IPS DF 6.9 (cell line): ENCODE measurements around the gene DNAJA2.
A peak's percentile ranks its signal among the peaks of the same experiment; 100 is the strongest.
"Not testable (repeated sequence)": the region's sequence is repeated elsewhere in the genome, so short reads cannot be mapped to it uniquely, and the experiment has no call there.

Experiments used
- DNase-seq: peaks from one replicate; pipeline ENCODE4 v3.0.0-alpha.2; 2013; ENCODE audit warnings: low read depth, low spot score
- H3K27ac ChIP-seq: one replicate; pipeline ENCODE4 v1.5.1; 2013; ENCODE audit warnings: low read length, control low read depth
- H3K27me3 ChIP-seq: 2 replicates; pipeline ENCODE4 v1.6.1; 2013; ENCODE audit warnings: mild to moderate bottlenecking, low read length; ENCODE audit not compliant: control insufficient read depth, insufficient read depth
- H3K36me3 ChIP-seq: 2 replicates; pipeline ENCODE4 v1.6.1; 2013; ENCODE audit warnings: low read length; ENCODE audit not compliant: control insufficient read depth, insufficient read depth
- H3K4me1 ChIP-seq: 2 replicates; pipeline ENCODE4 v1.6.1; 2013; ENCODE audit warnings: low read length; ENCODE audit not compliant: control insufficient read depth, insufficient read depth
- H3K4me3 ChIP-seq: 2 replicates; pipeline ENCODE4 v1.5.1; 2013; ENCODE audit warnings: mild to moderate bottlenecking, low read length
- H3K9me3 ChIP-seq: 2 replicates; pipeline ENCODE4 v1.6.1; 2013; ENCODE audit warnings: low read length, inconsistent platforms; ENCODE audit not compliant: control insufficient read depth, insufficient read depth
- WGBS: extraction: QIAGEN DNeasy Blood & Tissue Kit; methylation state at CpG from one replicate; pipeline ENCODE4 v1.1.7; 2013; ENCODE audit warnings: mixed read lengths, missing lambda C conversion rate; ENCODE audit not compliant: insufficient read length, insufficient coverage; 5-methylcytosine and 5-hydroxymethylcytosine counted together

The DNAJA2 gene

DNA sequence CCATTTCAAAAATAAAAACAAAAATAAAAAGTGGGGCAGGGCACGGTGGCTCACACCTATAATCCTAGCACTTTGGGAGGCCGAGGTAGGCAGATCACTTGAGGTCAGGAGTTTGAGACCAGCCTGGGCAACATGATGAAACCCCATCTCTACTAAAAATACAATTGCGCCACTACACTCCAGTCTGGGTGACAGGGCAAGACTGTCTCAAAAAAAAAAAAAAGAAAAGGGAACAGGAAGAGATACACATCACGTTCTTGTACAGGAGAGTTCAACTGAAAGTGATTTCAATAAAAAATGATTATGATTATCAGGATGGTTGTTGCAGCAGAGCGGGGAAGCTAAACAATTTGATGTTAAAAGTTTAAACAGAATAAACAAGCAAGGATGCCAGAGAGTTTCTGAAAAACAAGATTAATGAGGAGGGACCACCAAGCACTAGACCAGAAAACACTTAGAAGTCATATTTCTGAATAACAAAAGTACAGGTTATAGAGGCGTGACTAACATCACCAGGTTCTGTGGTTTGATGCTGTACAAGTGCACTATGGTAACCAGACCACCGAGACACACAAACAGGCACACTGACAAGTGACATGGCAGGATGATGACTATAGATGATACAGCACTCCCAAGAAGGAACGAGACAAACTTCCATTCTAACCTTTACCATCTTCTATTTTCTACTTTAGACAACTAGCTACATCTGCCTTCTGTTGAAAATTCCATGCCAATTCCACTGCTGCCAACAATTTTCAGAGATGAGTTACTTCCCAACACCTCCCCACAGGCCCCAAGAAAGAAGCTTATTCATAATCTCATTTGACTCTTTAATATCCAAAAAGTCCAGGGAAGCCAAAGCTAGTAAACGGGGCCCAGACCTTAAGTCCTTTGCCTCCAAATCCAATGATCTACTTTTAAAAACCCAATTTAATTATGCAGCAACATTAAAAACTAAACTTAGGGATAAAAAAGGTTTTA is 11.8 kb downstream of the DNAJA2 start:
- Histone ChIP-seq H3K27ac (no peak overlapping the region), H3K27me3 (no peaks in the 10 kb centered on the region), H3K4me1 (no peaks in the 10 kb centered on the region), H3K36me3 (peaks cover 27% of the 10 kb centered on the region), H3K9me3 (no peaks in the 10 kb centered on the region), H3K4me3 (no peak overlapping the region)
- no CpG with 5 or more reads among the region's 9 CpGs for WGBS
- no peak for DNase-seq

DNA sequence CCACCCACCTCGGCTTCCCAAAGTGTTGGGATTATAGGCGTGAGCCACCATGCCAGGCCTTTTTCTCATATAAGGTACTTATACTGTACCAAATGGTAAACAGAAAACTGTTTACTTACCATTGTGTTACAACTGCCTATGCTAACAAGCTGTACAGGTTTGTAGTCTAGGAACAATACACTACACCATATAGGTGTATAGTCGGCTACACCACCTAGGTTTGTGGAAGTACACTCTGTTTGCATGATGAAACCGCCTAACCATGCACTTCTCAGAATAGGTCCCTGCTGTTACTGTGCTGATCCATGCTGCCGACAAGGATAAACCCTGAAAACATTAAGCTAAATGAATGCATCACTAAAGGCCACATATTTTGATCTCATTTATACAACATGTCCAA is 18.9 kb downstream of the DNAJA2 start:
- no peaks in the 10 kb centered on the region for H3K9me3 ChIP-seq
- H3K4me1 ChIP-seq, result no peaks in the 10 kb centered on the region
- WGBS, result no CpG with 5 or more reads among the region's 5 CpGs
- no peaks in the 10 kb centered on the region for H3K27me3 ChIP-seq
- peaks cover 15% of the 10 kb centered on the region; the same call in 1 of the 2 replicates for H3K36me3 ChIP-seq
- no peak overlapping the region for H3K4me3 ChIP-seq
- H3K27ac ChIP-seq, result no peak overlapping the region
- DNase-seq, result no peak

- Histone ChIP-seq H3K27me3 (no peaks in the 10 kb centered on the region), H3K9me3 (no peaks in the 10 kb centered on the region), H3K27ac (no peak overlapping the region), H3K36me3 (no peaks in the 10 kb centered on the region), H3K4me1 (no peaks in the 10 kb centered on the region), H3K4me3 (no peak overlapping the region)
- no peak for DNase-seq
- WGBS, result no CpG with 5 or more reads among the region's 1 CpG
Observed at GRCh38 chr16:46950009-46950408, 23.5 kb downstream of the DNAJA2 start.

GRCh38 chr16:46949241-46949892 is 24.1 kb downstream of the DNAJA2 start:
- no peaks in the 10 kb centered on the region for H3K4me1 ChIP-seq
- H3K9me3 ChIP-seq, result no peaks in the 10 kb centered on the region
- H3K27me3 ChIP-seq, result no peaks in the 10 kb centered on the region
- DNase-seq, result no peak
- H3K36me3 ChIP-seq, result no peaks in the 10 kb centered on the region
- no peak overlapping the region for H3K4me3 ChIP-seq
- WGBS, result no CpG with 5 or more reads among the region's 7 CpGs
- H3K27ac ChIP-seq, result no peak overlapping the region

DNA sequence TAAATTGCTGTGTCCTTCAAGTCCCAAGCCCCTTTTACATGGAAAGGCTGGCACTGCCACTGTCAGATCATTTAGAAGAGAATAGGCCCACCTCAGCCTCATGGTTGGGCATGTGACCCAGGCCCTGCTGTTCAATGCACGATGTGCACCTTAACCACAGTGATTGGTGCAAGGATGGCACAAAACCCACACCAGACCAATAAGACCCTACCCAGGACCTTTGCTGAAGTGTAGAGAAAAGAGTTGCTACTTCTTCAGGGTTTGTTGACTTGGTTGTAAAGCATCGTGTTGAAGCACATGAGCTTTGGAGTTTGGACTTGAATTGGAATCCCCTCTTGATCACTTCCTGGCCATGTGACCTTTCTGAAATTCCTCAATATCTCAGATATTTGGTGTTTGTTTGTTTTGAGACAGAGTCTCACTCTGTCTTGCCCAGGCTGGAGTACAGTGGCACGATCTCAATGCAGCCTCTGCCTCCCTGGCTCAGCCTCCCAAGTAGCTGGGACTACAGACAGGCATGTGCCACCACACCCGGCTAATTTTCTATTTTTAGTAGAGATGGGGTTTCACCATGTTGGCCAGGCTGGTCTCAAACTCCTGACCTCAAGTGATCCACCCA is 24.8 kb downstream of the DNAJA2 start:
- no peak overlapping the region for H3K27ac ChIP-seq
- no peak overlapping the region for H3K4me3 ChIP-seq

DNA sequence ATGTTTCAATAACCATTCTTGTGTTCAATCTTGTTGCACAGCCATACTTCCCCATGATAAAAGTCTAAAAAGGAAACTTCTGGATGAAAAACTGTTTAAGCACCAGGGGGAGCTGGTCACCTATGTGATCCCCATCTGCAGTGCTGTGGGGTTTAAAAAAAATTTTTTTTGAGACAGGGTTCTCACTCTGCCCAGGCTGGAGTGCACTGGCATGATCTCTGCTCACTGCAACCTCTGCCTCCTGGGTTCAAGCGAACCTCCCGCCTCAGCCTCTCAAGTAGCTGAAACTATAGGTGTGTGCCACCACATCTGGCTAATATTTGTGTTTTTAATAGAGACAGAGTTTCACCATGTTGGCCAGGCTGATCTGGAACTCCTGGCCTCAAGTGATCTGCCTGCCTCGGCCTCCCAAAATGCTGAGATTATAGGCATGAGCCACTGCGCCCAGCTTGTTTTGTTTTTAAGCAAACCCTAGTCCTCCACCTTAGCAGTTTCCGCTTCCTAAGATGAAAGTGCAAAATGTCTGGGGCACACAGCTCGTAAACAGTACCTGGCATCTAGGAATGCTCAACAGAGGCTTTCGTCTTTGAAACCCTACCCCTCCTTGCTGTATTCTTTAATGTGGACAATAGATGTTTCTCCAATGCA is 25.4 kb downstream of the DNAJA2 start:
- Histone ChIP-seq H3K9me3 (no peaks in the 10 kb centered on the region), H3K4me1 (no peaks in the 10 kb centered on the region), H3K27me3 (no peaks in the 10 kb centered on the region), H3K36me3 (no peaks in the 10 kb centered on the region), H3K27ac (no peak overlapping the region), H3K4me3 (no peak overlapping the region)
- DNase-seq, result no peak
- no CpG with 5 or more reads among the region's 7 CpGs for WGBS

More for the DNA sequence above, 24.8 kb downstream of the DNAJA2 start:
- no peaks in the 10 kb centered on the region for H3K9me3 ChIP-seq
- no CpG with 5 or more reads among the region's 4 CpGs for WGBS
- H3K36me3 ChIP-seq, result no peaks in the 10 kb centered on the region
- DNase-seq, result no peak
- no peaks in the 10 kb centered on the region for H3K27me3 ChIP-seq
- H3K4me1 ChIP-seq, result no peaks in the 10 kb centered on the region

GRCh38 chr16:46944713-46945112 is 28.8 kb downstream of the DNAJA2 start:
- H3K4me1 ChIP-seq, DNase-seq, H3K27me3 ChIP-seq, H3K9me3 ChIP-seq, H3K27ac ChIP-seq, H3K36me3 ChIP-seq, H3K4me3 ChIP-seq: not testable (repeated sequence)
- WGBS, result no CpG with 5 or more reads among the region's 8 CpGs

DNA sequence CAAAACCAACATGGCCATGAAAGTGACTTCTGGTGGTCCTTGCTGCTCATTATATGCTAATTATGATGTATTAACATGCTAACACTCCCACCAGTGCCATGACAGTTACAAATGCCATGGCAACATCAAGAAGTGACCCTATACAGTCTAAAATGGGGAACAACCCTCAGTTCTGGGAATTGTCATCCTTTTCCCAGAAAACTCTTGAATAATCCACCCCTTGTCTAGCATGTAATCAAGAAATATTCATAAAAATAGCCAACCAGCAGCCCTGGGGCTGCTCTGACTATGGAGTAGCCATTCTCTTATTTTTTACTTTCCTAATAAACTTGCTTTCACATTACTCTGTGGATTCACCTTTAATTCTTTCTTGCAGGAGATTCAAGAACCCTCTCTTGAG is 35.9 kb downstream of the DNAJA2 start:
- Histone ChIP-seq H3K9me3 (no peaks in the 10 kb centered on the region), H3K36me3 (no peaks in the 10 kb centered on the region), H3K27ac (no peak overlapping the region), H3K4me3 (no peak overlapping the region), H3K4me1 (no peaks in the 10 kb centered on the region), H3K27me3 (no peaks in the 10 kb centered on the region)
- no peak for DNase-seq

GRCh38 chr16:46932802-46933201 is 40.7 kb downstream of the DNAJA2 start:
- DNase-seq, result peak; percentile 27
- Histone ChIP-seq H3K27me3 (no peaks in the 10 kb centered on the region), H3K4me1 (no peaks in the 10 kb centered on the region), H3K27ac (no peak overlapping the region), H3K36me3 (peaks cover 16% of the 10 kb centered on the region; the same call in 1 of the 2 replicates), H3K4me3 (no peak overlapping the region), H3K9me3 (no peaks in the 10 kb centered on the region)
- no CpG with 5 or more reads among the region's 7 CpGs for WGBS

- no CpG with 5 or more reads among the region's 8 CpGs for WGBS
- H3K9me3 ChIP-seq, result no peaks in the 10 kb centered on the region
- H3K4me3 ChIP-seq, result no peak overlapping the region
- no peaks in the 10 kb centered on the region for H3K4me1 ChIP-seq
- H3K36me3 ChIP-seq, result peaks cover 29% of the 10 kb centered on the region
- no peaks in the 10 kb centered on the region for H3K27me3 ChIP-seq
- no peak for DNase-seq
- no peak overlapping the region for H3K27ac ChIP-seq
Observed at GRCh38 chr16:46930861-46931260, 42.6 kb downstream of the DNAJA2 start.
